Measurements from ENCODE around the gene IGFN1. TPM values are rescaled to one million over a fixed set of nuclear protein-coding genes. Genes with fewer than 3 reads are reported as not detected.
A peak's percentile ranks its signal among the peaks of the same experiment; 100 is the strongest.

Gene IGFN1
- total RNA-seq, 1 donor from 2014 or later: not detected

GRCh38 chr1:201262963-201263608 lies 72.5 kb downstream of the IGFN1 start:
- DNase-seq (ENCODE audit: low read depth in 2 of 2): no peak

- no peak for DNase-seq (ENCODE audit: low read depth in 2 of 2)
These were observed 73.4 kb downstream of the IGFN1 start for GRCh38 chr1:201264072-201264471.

- no peak for DNase-seq (ENCODE audit: low read depth in 2 of 2)
These were observed 73.9 kb downstream of the IGFN1 start for GRCh38 chr1:201264554-201264953.

DNA sequence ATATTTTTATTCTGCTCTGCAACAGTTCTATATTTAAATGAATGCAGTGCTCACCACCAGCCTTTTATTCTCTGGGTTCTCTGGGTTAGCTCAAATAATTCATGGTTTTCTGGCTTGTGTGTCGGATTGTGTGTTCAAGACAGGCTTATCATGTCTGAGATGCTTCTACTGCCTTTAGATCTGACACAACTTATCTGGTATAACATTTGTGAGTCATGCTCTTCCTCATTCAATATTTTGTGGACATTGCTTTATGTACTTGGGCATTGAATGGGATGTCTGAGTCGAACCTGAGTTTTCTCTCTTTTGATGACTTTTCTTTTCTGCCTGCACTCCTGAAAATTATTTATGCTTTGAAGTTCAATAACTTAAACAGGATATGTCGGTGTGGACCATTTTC lies 75.1 kb downstream of the IGFN1 start:
- no peak for DNase-seq (ENCODE audit: low read depth in 2 of 2)

GRCh38 chr1:201266276-201266675 lies 75.7 kb downstream of the IGFN1 start:
- no peak for DNase-seq (ENCODE audit: low read depth in 2 of 2)

GRCh38 chr1:201266774-201267173 lies 76.2 kb downstream of the IGFN1 start:
- peak in 1 of 2 donors; percentile 60 for DNase-seq (ENCODE audit: low read depth in 2 of 2)

GRCh38 chr1:201267481-201268229 lies 77.0 kb downstream of the IGFN1 start:
- peak; percentile 87 for DNase-seq (ENCODE audit: low read depth in 2 of 2)

DNA sequence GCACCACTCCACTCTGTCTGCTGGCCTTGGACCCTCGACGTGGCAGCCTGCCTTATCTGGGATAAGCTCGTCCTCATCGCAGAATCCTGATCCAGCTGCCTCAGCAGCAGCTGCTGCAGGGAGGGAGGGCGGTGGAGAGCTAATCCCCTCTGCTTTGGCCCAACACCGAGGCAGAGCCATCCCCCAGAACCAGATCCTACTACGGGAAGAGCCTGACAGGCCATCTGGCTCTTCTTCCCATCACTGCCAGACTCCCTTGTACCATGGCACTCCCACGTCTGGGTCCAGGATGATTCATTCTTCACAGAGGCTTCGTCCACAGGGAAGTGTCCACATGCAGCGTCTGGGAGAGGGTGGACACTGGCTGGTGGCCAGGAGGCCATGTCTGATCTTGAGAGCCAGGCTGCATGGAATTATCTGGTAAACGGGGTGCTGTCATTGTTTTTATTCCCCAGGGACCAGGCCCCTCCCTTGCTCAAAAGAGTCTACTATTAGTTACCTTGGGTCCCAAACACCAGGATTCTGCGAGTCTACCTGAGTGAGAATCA lies 78.1 kb downstream of the IGFN1 start:
- DNase-seq (ENCODE audit: low read depth in 2 of 2): peak in 1 of 2 donors; percentile 47

DNA sequence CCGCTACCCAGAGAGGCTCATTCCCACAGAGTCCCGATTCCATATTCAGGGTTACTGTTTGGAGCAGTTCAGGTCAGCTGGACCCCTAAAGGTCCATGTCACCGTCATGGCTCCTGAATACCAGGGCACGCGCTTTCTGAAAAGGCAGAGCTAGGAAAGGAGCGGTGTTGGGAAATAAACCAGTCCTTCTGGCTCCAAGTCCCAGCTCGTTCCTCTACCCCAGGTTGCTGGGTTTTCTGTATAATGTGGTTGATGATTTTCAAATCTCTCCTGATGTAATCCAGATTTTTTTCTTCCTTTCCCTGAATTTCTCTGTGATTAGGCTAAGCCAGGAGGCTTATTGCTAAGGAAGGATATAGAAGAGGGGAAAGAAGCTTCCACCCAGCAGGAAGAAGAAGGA lies 78.7 kb downstream of the IGFN1 start:
- no peak for DNase-seq (ENCODE audit: low read depth in 2 of 2)

DNA sequence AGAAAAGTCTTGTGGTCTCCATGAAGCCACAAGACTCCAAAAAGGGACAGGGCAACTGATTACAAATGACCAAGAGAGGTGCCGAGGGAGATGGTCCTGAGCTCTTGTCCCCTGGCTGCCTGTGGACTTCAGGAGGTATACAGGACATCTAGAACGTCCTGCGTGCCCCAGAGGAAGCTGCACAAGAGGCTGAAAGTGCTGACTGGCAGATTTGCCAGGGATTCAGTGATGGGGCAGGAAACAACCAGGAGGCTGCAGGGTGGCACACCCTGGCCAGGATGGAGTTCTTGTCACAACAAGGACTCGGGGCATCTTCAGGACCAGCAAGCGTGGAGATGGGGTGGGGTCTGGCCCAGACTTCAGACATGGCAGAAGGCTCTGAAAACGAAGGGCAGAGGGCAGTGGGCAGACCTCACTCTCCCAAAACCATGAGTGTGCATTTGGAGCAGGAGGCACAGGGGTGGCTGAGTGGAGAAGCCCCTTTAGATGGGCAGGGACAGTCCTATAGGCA lies 79.3 kb downstream of the IGFN1 start:
- no peak for DNase-seq (ENCODE audit: low read depth in 2 of 2)

DNA sequence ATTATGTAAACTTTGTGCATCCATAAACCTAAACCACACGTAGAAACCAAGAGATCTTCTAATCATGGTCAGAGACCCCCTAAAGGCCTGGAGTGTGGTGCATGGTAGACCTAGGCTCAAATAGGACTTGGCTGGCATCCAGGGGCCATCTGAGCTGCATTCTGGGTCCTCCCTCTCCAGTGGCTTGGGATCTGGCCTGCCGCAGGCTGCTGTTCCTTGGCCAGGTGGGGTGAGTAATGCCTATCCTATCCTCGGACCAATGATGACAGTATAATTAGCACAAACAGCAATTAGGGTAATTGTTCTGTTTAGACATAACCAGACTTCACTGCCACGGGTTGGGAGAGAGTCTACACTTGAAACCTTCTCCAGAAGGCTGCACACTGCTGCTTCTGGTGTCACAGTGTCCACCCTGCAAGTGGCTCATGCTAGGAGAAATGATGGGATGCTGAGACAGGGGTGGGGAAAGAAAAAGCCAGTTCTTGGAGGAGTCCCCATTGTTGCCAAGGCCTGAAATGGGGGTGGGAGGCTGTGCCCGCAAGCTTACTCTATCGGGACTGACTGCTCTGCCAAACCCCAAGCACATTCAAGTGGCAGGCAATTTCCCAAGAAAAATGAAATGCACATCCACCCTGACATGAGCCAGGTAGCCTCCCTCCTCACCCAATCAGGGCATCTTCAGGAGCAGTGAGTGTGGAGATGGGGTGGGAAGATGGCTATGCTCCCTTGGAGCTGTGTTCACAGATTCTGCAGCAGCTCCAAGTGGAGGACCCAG lies 80.2 kb downstream of the IGFN1 start:
- DNase-seq (ENCODE audit: low read depth in 2 of 2): no peak

DNA sequence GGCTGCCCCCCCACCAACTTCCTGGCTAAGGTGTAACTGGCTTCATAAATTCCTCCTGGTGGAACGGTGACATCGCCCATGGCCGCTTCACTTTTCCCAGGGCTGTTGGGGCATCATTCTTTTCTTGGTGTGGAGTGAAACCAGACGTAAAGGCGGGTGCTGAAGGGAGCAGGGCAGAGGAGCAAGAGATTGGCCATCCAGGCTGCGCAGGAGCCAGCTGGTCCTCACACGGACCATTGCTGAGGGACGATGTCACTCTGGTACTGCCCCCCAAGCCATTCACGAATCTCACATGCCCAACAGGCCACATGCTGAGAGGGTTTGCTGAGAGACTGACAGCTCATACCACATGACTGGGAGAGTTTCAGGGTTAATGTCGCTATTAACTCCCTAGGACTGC lies 82.2 kb downstream of the IGFN1 start:
- no peak for DNase-seq (ENCODE audit: low read depth in 2 of 2)

GRCh38 chr1:201274616-201275252 lies 84.1 kb downstream of the IGFN1 start:
- DNase-seq (ENCODE audit: low read depth in 2 of 2): no peak

DNA sequence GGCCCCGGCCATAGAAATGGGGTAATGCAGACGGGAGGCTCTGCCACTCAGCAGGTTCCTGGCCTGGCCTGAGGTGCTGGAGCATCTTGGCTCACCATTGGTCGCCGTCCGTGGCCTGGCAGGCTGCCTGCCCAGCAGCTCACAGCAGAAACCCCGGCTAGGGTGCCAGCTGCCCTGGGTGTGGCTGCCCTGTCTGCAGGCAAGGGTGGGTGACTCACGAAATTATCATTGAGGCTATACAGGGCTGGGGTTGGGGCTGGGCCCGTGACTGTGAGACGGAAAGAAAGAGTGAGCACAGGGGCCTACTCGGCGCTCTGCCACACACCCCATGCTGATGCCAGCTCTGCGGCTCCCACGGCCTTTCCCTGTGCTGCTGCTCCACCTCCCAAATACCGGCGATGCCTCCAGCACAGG lies 84.6 kb downstream of the IGFN1 start:
- peak in 1 of 2 donors; percentile 50 for DNase-seq (ENCODE audit: low read depth in 2 of 2)

DNA sequence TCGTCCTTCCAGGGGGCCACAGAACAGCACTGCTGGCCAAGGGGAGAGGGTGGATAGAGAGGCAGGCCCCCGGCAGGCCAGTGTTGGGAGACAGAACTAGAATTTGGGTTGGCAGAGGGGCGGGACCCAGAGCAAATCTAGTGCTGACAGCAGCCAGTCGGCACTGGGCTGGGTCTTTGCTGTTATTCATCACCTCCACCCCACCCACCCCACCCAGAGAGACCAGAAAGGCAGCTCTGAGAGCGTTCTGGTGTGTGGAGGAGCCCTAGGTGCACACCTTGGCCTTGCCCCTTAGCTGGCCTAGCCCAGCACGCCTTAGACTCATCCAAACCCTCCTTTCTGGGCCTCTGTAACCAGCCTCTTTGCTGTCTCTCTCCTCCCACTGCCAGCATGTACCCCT lies 86.3 kb downstream of the IGFN1 start:
- no peak for DNase-seq (ENCODE audit: low read depth in 2 of 2)

DNA sequence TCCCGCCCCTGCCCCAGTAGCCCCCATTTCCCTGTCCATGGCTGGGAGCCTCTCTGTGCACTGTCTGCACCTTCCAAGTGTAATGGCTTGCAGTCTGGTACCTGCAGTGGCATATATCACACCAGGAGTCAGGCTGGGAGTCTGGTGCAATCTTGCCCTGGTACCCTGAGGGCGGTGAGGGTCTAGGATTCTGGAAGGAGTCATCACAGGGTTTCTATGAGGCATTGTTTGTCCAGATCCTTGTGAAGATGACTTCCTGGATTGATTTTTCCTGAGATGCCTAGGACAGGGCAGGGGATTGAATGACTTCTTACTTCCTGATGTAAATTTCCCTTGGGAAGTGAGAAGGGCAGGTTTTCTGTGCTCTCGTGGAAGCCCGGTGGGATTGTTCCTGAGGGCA lies 86.8 kb downstream of the IGFN1 start:
- no peak for DNase-seq (ENCODE audit: low read depth in 2 of 2)

Other genes starting within 250 kb of the IGFN1 start
- 1.9 and 3.4 TPM in 2 replicates for gene KIF21B, start 167.1 kb upstream of the IGFN1 start, total RNA-seq
- gene CACNA1S, start 78.4 kb upstream of the IGFN1 start, total RNA-seq: not detected in 2 replicates
- gene ASCL5, start 63.6 kb upstream of the IGFN1 start, total RNA-seq: not detected in 2 replicates
- gene TMEM9, start 36.4 kb upstream of the IGFN1 start, total RNA-seq: 39.5 and 65.0 TPM in 2 replicates
- under 0.01 TPM in 2 replicates for gene PKP1, start 92.7 kb downstream of the IGFN1 start, total RNA-seq
- gene TNNT2, start 186.9 kb downstream of the IGFN1 start, total RNA-seq: not detected in 2 replicates
- gene LAD1, start 208.5 kb downstream of the IGFN1 start, total RNA-seq: not detected in 2 replicates
- gene TNNI1, start 230.9 kb downstream of the IGFN1 start, total RNA-seq: not detected in 2 replicates